ENCODE results near the gene GRID1.
"Not testable (repeated sequence)": the region's sequence is repeated elsewhere in the genome, so short reads cannot be mapped to it uniquely, and the experiment has no call there.

GRID1 gene

GRCh38 chr10:86056672-86057071, 309.9 kb downstream of the GRID1 start:
- DNase-seq = no peak

- no peak for DNase-seq
These were observed 310.7 kb downstream of the GRID1 start for GRCh38 chr10:86055928-86056327.

DNA sequence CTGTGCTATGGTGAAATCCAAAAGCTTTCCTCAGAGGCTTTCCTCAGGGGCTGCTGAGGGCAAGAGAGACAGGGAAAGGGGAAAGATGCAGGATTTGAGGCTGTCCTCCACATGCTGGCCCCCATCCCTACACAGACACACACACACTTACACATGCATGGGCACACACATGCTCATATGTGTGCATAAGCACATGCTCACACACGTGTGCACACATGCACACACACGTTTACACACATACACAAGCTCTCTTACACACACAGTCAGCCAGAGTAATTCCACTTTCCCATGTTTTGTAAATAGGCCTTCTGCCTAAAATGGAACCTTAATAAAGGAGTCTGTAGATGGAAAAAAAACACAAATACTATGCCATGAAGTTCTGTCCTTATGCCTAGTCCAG, 312.9 kb downstream of the GRID1 start:
- no peak for DNase-seq

DNA sequence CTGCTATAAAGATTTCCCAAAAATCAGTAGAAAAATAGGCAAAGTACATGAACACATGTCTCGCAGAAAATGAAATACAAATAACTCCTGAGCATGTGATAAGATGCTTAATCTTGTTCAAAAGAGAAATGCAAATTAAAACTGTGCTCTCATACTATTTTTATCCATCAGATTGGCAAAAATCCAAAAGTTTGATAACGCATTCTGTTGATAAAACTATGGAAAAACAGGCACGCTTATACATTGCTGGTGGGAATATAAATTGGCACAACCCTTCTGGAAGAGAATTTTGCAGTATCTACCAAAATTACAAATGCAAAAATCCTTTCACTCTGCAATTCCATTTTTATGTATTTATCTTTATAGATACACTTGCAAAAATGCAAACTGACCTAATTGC, 315.0 kb downstream of the GRID1 start:
- DNase-seq = no peak

- DNase-seq = no peak
These were observed 317.2 kb downstream of the GRID1 start for GRCh38 chr10:86049442-86049841.

DNA sequence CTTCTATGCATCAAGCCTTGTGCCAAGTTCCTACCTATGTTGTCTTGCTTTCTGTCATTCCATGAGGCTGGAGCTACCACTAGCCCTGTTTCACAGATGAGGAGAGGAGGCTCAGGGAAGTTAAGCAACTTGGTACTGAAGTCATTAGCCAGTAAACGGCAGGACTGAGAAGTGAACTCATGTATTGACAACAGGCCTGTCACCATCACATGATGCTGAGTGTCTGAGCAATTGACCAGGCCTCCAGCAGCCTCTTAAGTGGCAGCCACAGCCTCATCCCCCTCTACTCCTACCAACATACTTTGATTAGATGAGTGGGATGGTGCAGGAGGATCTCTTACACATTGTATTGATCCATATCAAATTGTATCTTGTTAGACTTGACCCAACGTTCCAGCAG, 317.6 kb downstream of the GRID1 start:
- DNase-seq = no peak

GRCh38 chr10:86048571-86048970, 318.0 kb downstream of the GRID1 start:
- no peak for DNase-seq

DNA sequence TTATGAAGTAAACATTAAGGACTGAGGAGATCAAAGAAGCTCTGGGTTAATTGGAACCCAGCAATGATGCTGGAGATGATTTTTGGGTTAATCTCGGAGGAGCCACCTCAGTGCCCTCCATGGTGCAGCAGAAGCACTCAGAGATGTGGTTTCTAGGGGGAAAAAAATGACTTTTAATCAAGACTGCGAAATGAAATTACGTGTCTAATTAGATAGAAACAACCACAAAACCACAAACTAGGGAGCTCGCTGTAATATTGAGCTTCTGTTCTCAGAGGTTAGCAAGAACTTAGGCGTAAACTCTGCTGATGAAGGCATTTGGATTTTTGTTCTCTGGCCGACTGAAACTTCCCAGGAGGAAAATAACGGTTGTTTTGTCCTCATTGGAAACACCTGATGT, 319.0 kb downstream of the GRID1 start:
- DNase-seq = peak; percentile 49

DNA sequence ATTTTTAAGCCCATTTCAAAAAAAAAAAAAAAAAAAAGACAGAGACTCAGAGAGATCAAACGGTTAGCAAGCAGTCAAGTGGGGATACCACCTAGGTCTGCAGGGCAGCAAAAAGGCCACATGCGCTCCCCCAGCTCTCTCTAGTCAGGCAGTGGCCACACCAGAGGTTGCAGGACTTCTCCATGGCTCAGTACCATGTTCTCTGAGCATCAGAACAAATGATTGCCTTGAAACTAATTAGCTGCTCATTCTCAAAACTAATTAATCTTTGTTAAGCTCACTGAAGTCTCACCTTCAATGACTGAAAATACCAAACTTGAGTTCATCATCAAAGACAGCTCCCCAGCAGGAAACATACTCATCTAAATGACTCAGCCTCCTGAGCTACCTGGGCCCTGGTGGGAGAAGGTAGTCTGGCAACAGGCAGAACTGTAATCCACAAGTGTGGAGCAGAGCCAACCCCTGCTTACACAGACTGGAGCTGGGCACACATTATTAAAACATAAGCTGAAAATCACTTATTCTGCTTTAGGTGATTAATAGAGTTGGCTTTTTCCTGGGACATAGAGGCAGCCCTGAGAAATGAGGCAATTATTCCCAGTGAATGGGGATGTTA, 319.6 kb downstream of the GRID1 start:
- DNase-seq = peak; percentile 48

- DNase-seq = no peak
These were observed 320.7 kb downstream of the GRID1 start for GRCh38 chr10:86045896-86046295.

- DNase-seq = no peak
These were observed 322.6 kb downstream of the GRID1 start for GRCh38 chr10:86044029-86044428.

DNA sequence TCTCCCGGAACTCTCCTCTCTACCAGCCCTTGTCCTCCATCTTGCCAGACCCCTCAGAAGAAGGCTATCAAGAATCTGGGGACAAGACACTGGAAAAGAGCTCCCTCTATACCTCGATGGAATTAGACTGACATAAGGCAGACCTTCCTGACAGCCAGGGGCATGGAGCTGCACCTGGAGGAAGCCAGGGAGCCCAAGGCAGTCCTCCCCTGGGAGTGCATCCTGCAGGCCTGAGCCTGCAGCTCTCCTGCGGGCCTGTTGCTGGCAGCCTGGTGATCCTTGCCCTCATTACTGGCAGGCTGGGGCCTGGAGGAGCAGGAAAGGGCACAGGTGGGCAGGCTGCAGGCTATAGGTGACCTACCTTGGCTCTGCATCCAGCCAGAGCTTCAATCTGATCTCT, 323.4 kb downstream of the GRID1 start:
- no peak for DNase-seq

DNA sequence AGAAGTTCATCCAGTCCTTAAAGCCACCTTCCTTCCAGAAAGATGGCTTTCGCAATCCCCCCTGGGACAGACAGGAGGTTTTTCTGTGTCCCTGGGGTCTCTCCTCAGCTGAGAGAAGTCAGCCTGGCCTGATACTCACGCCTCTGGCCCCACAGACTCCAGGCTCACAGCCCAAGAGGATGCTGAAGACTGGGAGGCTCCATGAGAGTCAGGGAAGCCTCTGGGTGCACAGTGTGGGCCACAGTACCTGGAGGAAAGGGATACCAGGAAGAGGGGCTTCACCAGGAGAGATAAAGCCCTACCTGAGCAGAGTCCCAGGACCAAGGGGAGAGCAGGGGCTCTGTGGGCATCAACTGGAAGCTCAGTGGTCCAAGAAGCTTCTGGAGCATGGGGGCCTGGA, 324.4 kb downstream of the GRID1 start:
- DNase-seq = no peak

DNA sequence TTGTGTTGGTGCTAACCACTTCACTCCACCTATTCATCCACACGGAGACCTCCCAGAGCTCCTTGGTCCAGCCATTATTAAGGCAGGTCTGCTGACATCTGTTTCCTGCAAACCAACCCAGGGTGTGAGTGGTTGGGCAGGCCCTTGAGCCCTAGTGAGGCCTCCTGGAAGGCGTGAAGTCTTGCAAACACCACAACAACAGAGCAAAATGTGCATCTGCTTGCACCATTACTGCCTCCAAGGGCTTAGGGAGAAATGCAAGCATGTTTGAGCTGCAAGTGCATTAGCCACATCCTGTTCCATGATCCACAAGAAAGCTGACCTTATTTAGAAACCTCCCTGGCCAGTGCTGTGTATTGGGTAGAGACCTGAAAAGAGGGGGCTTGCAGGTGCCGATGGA, 325.5 kb downstream of the GRID1 start:
- DNase-seq = no peak

- DNase-seq = no peak
These were observed 328.2 kb downstream of the GRID1 start for GRCh38 chr10:86038371-86038770.

GRCh38 chr10:86037096-86037495, 329.5 kb downstream of the GRID1 start:
- DNase-seq = no peak

GRCh38 chr10:86036544-86036831, 330.1 kb downstream of the GRID1 start:
- no peak for DNase-seq

GRCh38 chr10:86035791-86036543, 330.6 kb downstream of the GRID1 start:
- DNase-seq = no peak

DNA sequence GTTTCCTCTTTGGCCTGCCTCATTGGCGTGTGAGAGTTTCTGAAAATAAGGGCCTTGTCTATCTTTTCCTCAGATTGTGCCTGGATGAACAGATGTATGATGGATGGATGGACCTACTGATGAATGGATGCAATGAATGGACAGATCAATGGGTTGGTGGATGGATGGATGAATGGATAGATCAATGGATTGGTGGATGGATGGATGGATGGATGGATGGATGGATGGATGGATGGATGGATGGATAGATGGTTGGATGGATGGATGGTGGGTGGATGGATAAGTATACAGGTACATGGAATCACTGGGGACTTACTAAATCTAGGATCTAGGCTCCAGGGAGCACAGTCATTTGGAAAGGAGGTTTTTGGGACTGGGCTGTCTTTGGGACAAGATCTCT, 331.9 kb downstream of the GRID1 start:
- no peak for DNase-seq

- no peak for DNase-seq
These were observed 333.0 kb downstream of the GRID1 start for GRCh38 chr10:86033581-86033980.

GRCh38 chr10:86032087-86032486, 334.5 kb downstream of the GRID1 start:
- not testable (repeated sequence) for DNase-seq

DNA sequence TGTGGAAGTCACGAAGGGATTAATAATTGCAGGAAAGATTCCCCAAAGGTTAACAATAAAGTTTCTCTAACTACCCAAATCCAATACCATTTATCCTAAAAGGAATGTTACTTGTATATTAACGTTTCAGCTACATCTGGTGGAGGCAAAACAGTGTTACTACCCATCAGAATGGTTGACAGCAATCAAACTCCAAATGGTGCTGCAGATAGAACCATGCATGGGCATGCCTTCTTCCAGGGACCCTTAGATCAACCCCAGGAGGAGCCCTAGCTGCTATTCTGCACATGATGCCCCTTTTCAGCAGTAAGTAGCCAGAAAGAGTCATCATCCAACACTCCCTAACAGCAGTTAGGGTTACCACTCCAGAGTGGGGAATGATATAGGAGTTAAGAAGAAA, 336.3 kb downstream of the GRID1 start:
- DNase-seq = no peak

- no peak for DNase-seq
These were observed 339.2 kb downstream of the GRID1 start for GRCh38 chr10:86027346-86027745.

- no peak for DNase-seq
These were observed 341.1 kb downstream of the GRID1 start for GRCh38 chr10:86025509-86025908.

Data from stimulated activated CD4-positive, alpha-beta T cell treated with anti-CD3 and anti-CD28 coated beads, Interleukin-15, amount 100 ng/mL, for 24 hours (primary cell).